ENCODE data around the gene CDC25A. TPM values are rescaled to one million over a fixed set of nuclear protein-coding genes. Genes with fewer than 3 reads are reported as not detected.

Gene CDC25A
- total RNA-seq, 2 donors from 2014 or later: 2.5 TPM; not detected in 1

- ATAC-seq (ENCODE audit: insufficient number of reproducible peaks, low FRiP score, low read depth) (no peak), DNase-seq (ENCODE audit: low spot score) (no peak)
- Histone ChIP-seq H3K4me1 (ENCODE audit: control insufficient read depth in 1 of 2, low read depth in 2 of 2) (peaks cover 0 to 7% of the 10 kb centered on the region in 2 donors), H3K27ac (no peak overlapping the region), H3K36me3 (no peaks in the 10 kb centered on the region), H3K9me3 (no peaks in the 10 kb centered on the region), H3K27me3 (replicated peaks; ENCODE audit: insufficient read depth) (no peaks in the 10 kb centered on the region), H3K4me3 (no peak overlapping the region)
- no peak for TF ChIP-seq CTCF (IDR thresholded peaks at IDR 0.05)
These were observed 38.7 kb upstream of the CDC25A start for GRCh38 chr3:48226939-48227338.

- Histone ChIP-seq H3K27me3 (replicated peaks; ENCODE audit: insufficient read depth) (no peaks in the 10 kb centered on the region), H3K27ac (no peak overlapping the region), H3K36me3 (no peaks in the 10 kb centered on the region), H3K9me3 (no peaks in the 10 kb centered on the region), H3K4me3 (no peak overlapping the region), H3K4me1 (ENCODE audit: control insufficient read depth in 1 of 2, low read depth in 2 of 2) (no peaks in the 10 kb centered on the region)
- DNase-seq (ENCODE audit: low spot score): no peak
- ATAC-seq (ENCODE audit: insufficient number of reproducible peaks, low FRiP score, low read depth): no peak
- no peak for TF ChIP-seq CTCF (IDR thresholded peaks at IDR 0.05)
These were observed 37.4 kb upstream of the CDC25A start for GRCh38 chr3:48225587-48225986.

- H3K27me3 ChIP-seq (replicated peaks; ENCODE audit: insufficient read depth): no peaks in the 10 kb centered on the region
- no peaks in the 10 kb centered on the region for H3K9me3 ChIP-seq
- ATAC-seq (ENCODE audit: insufficient number of reproducible peaks, low FRiP score, low read depth) (no peak), DNase-seq (ENCODE audit: low spot score) (no peak)
- no peak within 1 kb of the TSS for H3K4me3 ChIP-seq
- H3K27ac ChIP-seq: no peak within 1 kb of the TSS
- H3K36me3 ChIP-seq: no peaks in the 10 kb centered on the region
- H3K4me1 ChIP-seq (ENCODE audit: control insufficient read depth in 1 of 2, low read depth in 2 of 2): no peaks in the 10 kb centered on the region
- TF ChIP-seq CTCF (IDR thresholded peaks at IDR 0.05): no peak
These were observed 34.6 kb upstream of the CDC25A start, which contains the start of gene CAMP for GRCh38 chr3:48222616-48223513. Gene CAMP, plus strand, starts transcription at chr3:48223495. Its CDS starts 17 bp downstream, at chr3:48223512.

DNA sequence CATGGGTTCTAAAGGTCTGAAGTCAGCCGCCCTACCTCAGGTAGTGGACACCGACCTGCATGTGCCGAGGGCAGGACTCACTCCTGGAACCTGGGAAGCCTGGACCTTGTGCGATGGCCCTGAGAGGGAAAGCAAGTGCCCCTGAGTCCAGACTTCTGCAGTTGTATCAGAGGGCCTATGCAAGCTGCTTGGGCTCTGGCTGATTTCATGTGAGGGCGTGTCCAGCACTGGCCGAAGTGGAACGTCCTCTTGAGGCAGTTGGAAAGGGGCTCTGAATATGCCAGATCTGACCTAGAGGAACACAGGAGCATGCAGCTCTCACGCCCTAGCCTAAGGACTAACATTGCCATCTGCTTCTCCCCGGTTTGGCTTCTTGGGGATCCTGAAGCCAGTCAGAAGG is 32.5 kb upstream of the CDC25A start:
- H3K27ac ChIP-seq: no peak overlapping the region
- peaks cover 9 to 10% of the 10 kb centered on the region in 2 donors for H3K4me1 ChIP-seq (ENCODE audit: control insufficient read depth in 1 of 2, low read depth in 2 of 2)
- no peak overlapping the region for H3K4me3 ChIP-seq
- DNase-seq (ENCODE audit: low spot score) (no peak), ATAC-seq (ENCODE audit: insufficient number of reproducible peaks, low FRiP score, low read depth) (no peak)
- H3K27me3 ChIP-seq (replicated peaks; ENCODE audit: insufficient read depth): no peaks in the 10 kb centered on the region
- no peaks in the 10 kb centered on the region for H3K9me3 ChIP-seq
- no peaks in the 10 kb centered on the region for H3K36me3 ChIP-seq
- TF ChIP-seq CTCF (IDR thresholded peaks at IDR 0.05): no peak

DNA sequence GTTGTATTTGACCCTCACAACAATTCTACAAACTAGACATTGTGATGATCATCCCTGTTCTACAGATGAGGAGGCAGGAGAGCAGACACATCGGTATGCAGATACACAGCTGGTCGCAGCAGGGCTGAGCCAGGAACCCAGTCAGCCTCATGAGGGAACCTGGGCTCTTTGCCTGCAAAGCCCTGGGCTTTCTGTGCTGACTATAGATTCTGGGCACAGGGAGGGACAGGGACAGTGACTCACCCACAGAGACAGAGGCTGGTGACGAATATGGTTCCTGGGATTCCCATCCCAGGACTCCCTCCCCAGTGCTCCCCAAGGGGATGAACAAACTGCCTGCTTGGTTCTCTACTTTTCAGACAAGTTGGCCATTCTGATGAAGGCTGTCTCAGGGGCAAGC is 31.3 kb upstream of the CDC25A start:
- H3K36me3 ChIP-seq: no peaks in the 10 kb centered on the region
- no peak overlapping the region for H3K4me3 ChIP-seq
- DNase-seq (ENCODE audit: low spot score) (no peak), ATAC-seq (ENCODE audit: insufficient number of reproducible peaks, low FRiP score, low read depth) (no peak)
- no peak for TF ChIP-seq CTCF (IDR thresholded peaks at IDR 0.05)
- no peaks in the 10 kb centered on the region for H3K9me3 ChIP-seq
- H3K27ac ChIP-seq: no peak overlapping the region
- H3K4me1 ChIP-seq (ENCODE audit: control insufficient read depth in 1 of 2, low read depth in 2 of 2): peaks cover 19 to 21% of the 10 kb centered on the region in 2 donors
- H3K27me3 ChIP-seq (replicated peaks; ENCODE audit: insufficient read depth): no peaks in the 10 kb centered on the region
